Transverse colon (tissue), 4 donors: Measurements from ENCODE around the gene SERPINF2. TPM values are rescaled to one million over a fixed set of nuclear protein-coding genes. Genes with fewer than 3 reads are reported as not detected.

Source experiments
- DNase-seq: peaks from one replicate; pipeline ENCODE4 v3.0.0-alpha.2; 2019
- H3K27ac ChIP-seq, 4 donors: fragments of 200-600 bp; sonication (generic); 2 replicates each; pipeline ENCODE4 v1.5.1; 2016 to 2018; ENCODE audit warnings: inconsistent platforms in 4 of 4
- H3K27me3 ChIP-seq: fragments of 200-600 bp; sonication (generic); 2 replicates; pipeline ENCODE4 v1.5.1; 2017; ENCODE audit warnings: inconsistent platforms
- H3K36me3 ChIP-seq, 4 donors: fragments of 200-600 bp; sonication (generic); 2 replicates each; pipeline ENCODE4 v1.5.1; 2017 to 2019; ENCODE audit warnings: inconsistent platforms in 4 of 4
- H3K4me1 ChIP-seq, 4 donors: fragments of 200-600 bp; sonication (generic); 2 replicates each; pipeline ENCODE4 v1.5.1; 2017 to 2020; ENCODE audit warnings: inconsistent platforms in 4 of 4
- H3K4me3 ChIP-seq, 4 donors: fragments of 200-600 bp; sonication (generic); 1 replicate in 1 of 4; 2 replicates in 3 of 4; pipeline versions ENCODE4 v1.5.1 to v1.6.1; 2017 to 2019; ENCODE audit warnings: inconsistent platforms in 4 of 4
- H3K9me3 ChIP-seq, 2 donors: fragments of 200-600 bp; sonication (generic); 2 replicates each; pipeline ENCODE4 v1.5.1; 2017 to 2019; ENCODE audit warnings: inconsistent platforms in 2 of 2
- EP300 ChIP-seq: sonication (generic); formaldehyde crosslinking; IDR thresholded peaks from one replicate; pipeline ENCODE4 v1.6.1; 2017; ENCODE audit warnings: antibody characterized with exemption, low read depth
- POLR2A ChIP-seq: fragments of 450-650 bp; IDR thresholded peaks from one replicate; pipeline ENCODE4 v1.6.1; 2016; ENCODE audit warnings: antibody characterized with exemption, mild to moderate bottlenecking, moderate library complexity
- POLR2AphosphoS5 ChIP-seq, 3 donors: sonication (generic); formaldehyde crosslinking; IDR thresholded peaks; one replicate each; pipeline ENCODE4 v1.6.1; 2016; ENCODE audit warnings: antibody characterized with exemption in 3 of 3
- WGBS, 2 donors: methylation state at CpG; one replicate each; pipeline ENCODE4 v1.1.5; 2018; ENCODE audit warnings: low coverage in 1 of 2; 5-methylcytosine and 5-hydroxymethylcytosine counted together
- in situ Hi-C, 4 donors: fragments of 200-750 bp; cut with MboI; loops; one replicate each; pipeline versions ENCODE4 v1.15.0 to v1.15.1; 2017; ENCODE audit warnings: low sequenced_read_pairs in 3 of 4, low pct_ligation_motif_present in 1 of 4, low pct_unique_long_range_greater_than_20kb in 1 of 4
- intact Hi-C: fragments of 100-400 bp; cut with DNase I; formaldehyde crosslinking; loops from one replicate; pipeline ENCODE4 v1.15.1; 2023; ENCODE audit warnings: low total_unique reads
- total RNA-seq, 4 donors: library from RNA; depleted of rRNA; stranded (reverse); fragments of >200 nt; gene quantifications; one replicate each; pipeline ENCODE4 v1.1.0, GENCODE V29; 2016
- TF ChIP-seq, protein P1 (sequence below), 5 experiments: fragments of 200-600 bp in 3 of 5; fragments of 450-650 bp in 2 of 5; sonication (generic) in 3 of 5; IDR thresholded peaks; 1 replicate in 2 of 5; 2 replicates in 3 of 5; pipeline ENCODE4 v1.5.1; 2016 to 2017; ENCODE audit warnings: antibody characterized with exemption in 5 of 5, inconsistent platforms in 3 of 5, mild to moderate bottlenecking in 2 of 5, moderate library complexity in 1 of 5

SERPINF2 gene
- total RNA-seq, 4 donors from 2014 or later: 3.2 to 10.5 (median 3.4) TPM; not detected in 1

- WGBS, 2 donors: 94 to 100% methylated on average over 2 to 7 of the region's 7 CpGs
- Histone ChIP-seq H3K4me3 (no peak overlapping the region), H3K27ac (no peak overlapping the region), H3K36me3 (peaks cover 0 to 27% (median 3%) of the 10 kb centered on the region in 4 donors), H3K9me3 (no peaks in the 10 kb centered on the region), H3K27me3 (no peaks in the 10 kb centered on the region), H3K4me1 (peaks cover 0 to 19% (median 0%) of the 10 kb centered on the region in 4 donors)
- in situ Hi-C loops (loop anchor here in 1 of 4 donors (25.0 kb wide), 1 partner anchor 88 kb away; the partner anchor contains the start of genes TLCD2 and WDR81), intact Hi-C loops (no loop called here)
- TF ChIP-seq POLR2AphosphoS5 (IDR thresholded peaks at IDR 0.05) (no peak), POLR2A (no peak), EP300 (no peak)
- TF ChIP-seq, protein P1, sequence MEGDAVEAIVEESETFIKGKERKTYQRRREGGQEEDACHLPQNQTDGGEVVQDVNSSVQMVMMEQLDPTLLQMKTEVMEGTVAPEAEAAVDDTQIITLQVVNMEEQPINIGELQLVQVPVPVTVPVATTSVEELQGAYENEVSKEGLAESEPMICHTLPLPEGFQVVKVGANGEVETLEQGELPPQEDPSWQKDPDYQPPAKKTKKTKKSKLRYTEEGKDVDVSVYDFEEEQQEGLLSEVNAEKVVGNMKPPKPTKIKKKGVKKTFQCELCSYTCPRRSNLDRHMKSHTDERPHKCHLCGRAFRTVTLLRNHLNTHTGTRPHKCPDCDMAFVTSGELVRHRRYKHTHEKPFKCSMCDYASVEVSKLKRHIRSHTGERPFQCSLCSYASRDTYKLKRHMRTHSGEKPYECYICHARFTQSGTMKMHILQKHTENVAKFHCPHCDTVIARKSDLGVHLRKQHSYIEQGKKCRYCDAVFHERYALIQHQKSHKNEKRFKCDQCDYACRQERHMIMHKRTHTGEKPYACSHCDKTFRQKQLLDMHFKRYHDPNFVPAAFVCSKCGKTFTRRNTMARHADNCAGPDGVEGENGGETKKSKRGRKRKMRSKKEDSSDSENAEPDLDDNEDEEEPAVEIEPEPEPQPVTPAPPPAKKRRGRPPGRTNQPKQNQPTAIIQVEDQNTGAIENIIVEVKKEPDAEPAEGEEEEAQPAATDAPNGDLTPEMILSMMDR (IDR thresholded peaks at IDR 0.05): no peak
- DNase-seq: no peak
Observed at GRCh38 chr17:1800240-1800639, 57.6 kb downstream of the SERPINF2 start.

GRCh38 chr17:1800712-1801111 is 58.0 kb downstream of the SERPINF2 start:
- Histone ChIP-seq H3K27ac (no peak overlapping the region), H3K4me3 (no peak overlapping the region), H3K27me3 (no peaks in the 10 kb centered on the region), H3K9me3 (no peaks in the 10 kb centered on the region), H3K4me1 (peaks cover 0 to 19% (median 0%) of the 10 kb centered on the region in 4 donors), H3K36me3 (peaks cover 0 to 27% (median 3%) of the 10 kb centered on the region in 4 donors)
- DNase-seq: no peak
- in situ Hi-C loops: loop anchor here in 1 of 4 donors (25.0 kb wide), 1 partner anchor 88 kb away; the partner anchor contains the start of genes TLCD2 and WDR81
- intact Hi-C loops: no loop called here
- TF ChIP-seq POLR2A: no peak
- no peak for TF ChIP-seq POLR2AphosphoS5 (IDR thresholded peaks at IDR 0.05)
- no peak for TF ChIP-seq EP300
- TF ChIP-seq, protein P1 (IDR thresholded peaks at IDR 0.05): no peak
- WGBS, 2 donors: 71 to 78% methylated on average over 2 to 4 of the region's 4 CpGs

GRCh38 chr17:1802429-1802828 is 59.8 kb downstream of the SERPINF2 start:
- no peak for DNase-seq
- Histone ChIP-seq H3K9me3 (no peaks in the 10 kb centered on the region), H3K4me3 (no peak overlapping the region), H3K27me3 (no peaks in the 10 kb centered on the region), H3K4me1 (peaks cover 0 to 3% (median 0%) of the 10 kb centered on the region in 4 donors), H3K36me3 (peaks cover 0 to 27% (median 3%) of the 10 kb centered on the region in 4 donors), H3K27ac (no peak overlapping the region)
- WGBS, 2 donors: 100% methylated on average over 1 of the region's 1 CpG
- intact Hi-C loops (no loop called here), in situ Hi-C loops (loop anchor here in 1 of 4 donors (25.0 kb wide), 1 partner anchor 90 kb away; the partner anchor contains the start of genes TLCD2 and WDR81)
- no peak for TF ChIP-seq POLR2A
- TF ChIP-seq, protein P1 (IDR thresholded peaks at IDR 0.05): no peak
- no peak for TF ChIP-seq EP300
- no peak for TF ChIP-seq POLR2AphosphoS5 (IDR thresholded peaks at IDR 0.05)

GRCh38 chr17:1803280-1803679 is 60.6 kb downstream of the SERPINF2 start:
- WGBS, 2 donors: 89 to 100% methylated on average over 2 to 6 of the region's 6 CpGs
- no peak overlapping the region for H3K27ac ChIP-seq
- TF ChIP-seq POLR2A: no peak
- TF ChIP-seq POLR2AphosphoS5 (IDR thresholded peaks at IDR 0.05): no peak
- TF ChIP-seq, protein P1 (IDR thresholded peaks at IDR 0.05): no peak
- no peak for TF ChIP-seq EP300
- intact Hi-C loops: no loop called here
- no peaks in the 10 kb centered on the region for H3K9me3 ChIP-seq
- DNase-seq: no peak
- H3K4me3 ChIP-seq: no peak overlapping the region
- no peaks in the 10 kb centered on the region for H3K27me3 ChIP-seq
- peaks cover 0 to 27% (median 3%) of the 10 kb centered on the region in 4 donors for H3K36me3 ChIP-seq
- in situ Hi-C loops: loop anchor here in 1 of 4 donors (25.0 kb wide), 1 partner anchor 91 kb away; the partner anchor contains the start of genes TLCD2 and WDR81
- H3K4me1 ChIP-seq: no peaks in the 10 kb centered on the region

Other genes starting within 250 kb of the SERPINF2 start
- 100 to 1,000 TPM in 1 of 4 donors, 10 to 100 TPM in 3; 10.9 to 114 (median 81.9) TPM for gene INPP5K, start 226.3 kb upstream of the SERPINF2 start, total RNA-seq
- gene PITPNA, start 180.1 kb upstream of the SERPINF2 start, total RNA-seq: 10 to 100 TPM; 15.3 to 50.2 (median 32.7) TPM
- 10 to 100 TPM in 2 of 4 donors, 1 to 10 TPM in 2; 3.7 to 98.9 (median 12.3) TPM for gene SLC43A2, start 114.0 kb upstream of the SERPINF2 start, total RNA-seq
- gene SCARF1, start 97.1 kb upstream of the SERPINF2 start, total RNA-seq: 10 to 100 TPM; 11.2 to 63.2 (median 16.3) TPM
- gene RILP, start 93.0 kb upstream of the SERPINF2 start, total RNA-seq: 100 to 1,000 TPM in 2 of 4 donors, 10 to 100 TPM in 2; 59.3 to 185 (median 108) TPM
- gene PRPF8, start 58.0 kb upstream of the SERPINF2 start, total RNA-seq: 100 to 1,000 TPM; 155 to 410 (median 169) TPM
- gene TLCD2, start 32.5 kb upstream of the SERPINF2 start, total RNA-seq: 10 to 100 TPM; 21.6 to 48.6 (median 31.5) TPM
- gene WDR81, start 18.2 kb upstream of the SERPINF2 start, total RNA-seq: 10 to 100 TPM; 26.1 to 73.7 (median 35.7) TPM
- 100 to 1,000 TPM in 3 of 4 donors, 10 to 100 TPM in 1; 88.3 to 340 (median 114) TPM for gene SERPINF1, start 19.2 kb downstream of the SERPINF2 start, total RNA-seq
- gene SMYD4, start 87.0 kb downstream of the SERPINF2 start, total RNA-seq: 10 to 100 TPM in 2 of 4 donors, 1 to 10 TPM in 2; 4.1 to 14.8 (median 9.0) TPM
- gene RPA1, start 87.1 kb downstream of the SERPINF2 start, total RNA-seq: 100 to 1,000 TPM in 1 of 4 donors, 10 to 100 TPM in 2, 1 to 10 TPM in 1; 6.4 to 160 (median 23.9) TPM